Measurements from ENCODE around the gene PLA1A. TPM values are rescaled to one million over a fixed set of nuclear protein-coding genes. Genes with fewer than 3 reads are reported as not detected.

Gene PLA1A
- total RNA-seq, 2 experiments from 2014 or later, result 0.13 TPM; not detected in 1

DNA sequence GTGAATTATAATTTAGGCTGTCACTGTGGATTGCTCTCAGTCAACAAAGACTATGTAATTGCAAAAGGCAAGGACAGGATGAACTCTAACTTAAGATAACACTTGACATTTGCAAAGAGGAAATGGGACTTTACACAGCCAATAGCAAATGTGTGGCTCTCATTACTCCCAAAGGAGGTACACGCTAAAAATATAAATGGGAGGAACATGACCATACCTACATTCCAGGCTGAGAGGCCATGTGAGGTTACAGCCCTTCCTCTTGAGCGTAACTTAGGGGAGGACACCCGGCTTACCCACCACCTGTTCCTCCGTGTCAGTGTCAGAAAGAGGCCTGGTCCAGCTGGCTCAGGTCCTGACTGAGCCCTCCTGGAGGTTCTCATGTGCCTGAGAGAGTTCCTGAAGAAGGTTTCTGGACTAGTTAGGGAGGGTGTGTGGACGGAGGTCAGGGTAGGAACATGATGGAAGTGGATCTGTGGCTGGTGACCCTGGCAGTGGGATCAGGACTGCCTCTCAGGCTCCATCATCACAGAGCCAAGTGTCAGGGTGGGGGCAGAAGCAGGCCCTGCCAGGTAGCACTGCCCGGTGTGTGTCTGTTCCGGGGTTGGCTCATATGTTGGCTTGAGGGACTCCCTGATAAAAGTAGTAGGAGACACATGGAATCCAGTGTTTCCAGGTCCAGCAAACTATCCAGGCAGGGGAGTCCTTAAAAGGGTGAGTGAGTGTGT is 54.8 kb downstream of the PLA1A start:
- CTCF ChIA-PET, result interaction anchor here (1.0 kb wide), 1 partner anchor 10 kb away, joined by 3 read pairs; no protein-coding TSS in a partner anchor
- POLR2A ChIA-PET, result no interaction called here

DNA sequence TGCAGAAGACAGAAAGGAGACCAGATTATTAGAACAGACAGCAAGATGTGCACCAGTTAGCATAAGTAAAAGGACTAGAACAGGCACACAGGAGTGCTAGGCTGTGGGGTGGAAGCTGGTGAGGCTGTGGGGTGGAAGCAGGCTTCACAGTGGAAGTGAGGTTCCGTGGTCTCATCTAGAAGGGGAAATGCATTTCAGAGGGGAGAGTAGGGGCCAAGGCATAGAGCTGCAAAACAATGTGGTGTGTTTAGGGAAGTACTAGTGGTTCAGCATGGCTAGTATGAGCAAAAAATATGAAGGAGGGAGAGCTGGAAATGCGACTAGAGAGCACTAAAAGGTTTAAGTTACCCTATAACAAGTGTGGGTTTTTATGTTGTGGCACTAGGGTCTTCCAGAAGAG is 56.2 kb downstream of the PLA1A start:
- POLR2A ChIA-PET, result no interaction called here
- CTCF ChIA-PET, result no interaction called here

DNA sequence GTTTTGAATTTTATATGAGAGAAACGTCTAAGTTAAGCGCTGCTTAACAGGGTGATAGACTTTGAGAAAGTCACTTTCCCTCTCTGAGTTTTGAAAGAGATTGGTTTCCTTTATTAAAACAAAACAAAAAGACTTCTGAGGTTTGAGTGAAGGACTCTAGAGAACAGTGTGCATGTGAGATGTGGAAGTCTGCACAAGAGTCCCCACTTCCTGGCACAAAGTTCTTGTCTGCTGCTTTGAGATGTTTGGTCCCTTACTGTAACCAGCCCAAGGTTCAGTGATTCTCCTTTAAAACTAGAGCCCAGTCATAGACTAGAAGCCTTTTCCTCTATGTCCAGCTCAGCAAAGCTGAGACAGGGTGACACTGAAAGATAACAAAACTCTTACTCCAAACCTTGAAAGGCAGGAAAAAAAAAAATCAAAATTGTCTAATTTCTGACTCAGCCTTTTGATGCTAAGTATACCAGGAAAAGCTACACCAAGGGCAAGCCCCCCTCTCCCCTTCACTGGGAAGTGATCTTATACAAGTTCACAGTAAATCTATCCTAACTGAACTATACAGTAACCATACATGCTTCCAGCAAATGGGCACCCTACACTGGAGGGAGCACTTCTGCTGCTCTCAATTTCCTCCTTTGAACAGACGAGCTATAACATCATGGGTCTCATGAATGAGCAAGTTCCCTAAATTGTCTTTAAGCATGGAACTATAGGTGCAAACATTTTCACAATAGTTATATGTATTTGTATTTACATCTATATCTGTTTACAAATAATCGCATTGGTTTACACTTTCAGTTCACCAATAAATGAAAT is 60.4 kb downstream of the PLA1A start:
- POLR2A ChIA-PET, result no interaction called here
- CTCF ChIA-PET, result interaction anchor here (0.6 kb wide), 1 partner anchor 17 kb away, joined by 3 read pairs; no protein-coding TSS in a partner anchor

DNA sequence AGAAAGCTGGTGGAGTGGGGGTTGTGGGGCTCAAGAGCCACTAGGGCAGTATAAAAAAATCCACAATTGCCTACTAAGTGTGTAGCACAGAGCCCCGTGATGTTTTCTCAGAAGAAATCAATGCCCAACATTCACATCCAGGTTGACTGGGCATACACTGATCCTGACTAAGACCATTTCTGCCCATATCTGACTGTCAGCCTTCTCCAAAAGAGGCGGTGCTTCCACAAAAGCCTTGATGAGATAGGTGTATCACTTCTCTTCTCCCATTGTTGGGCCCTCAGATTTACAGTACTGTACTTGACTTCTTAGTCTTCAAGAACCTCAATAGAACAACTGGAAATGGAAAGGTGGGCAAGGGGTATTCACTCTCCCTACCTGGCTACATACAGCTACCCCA is 61.3 kb downstream of the PLA1A start:
- POLR2A ChIA-PET, result no interaction called here
- CTCF ChIA-PET, result no interaction called here

DNA sequence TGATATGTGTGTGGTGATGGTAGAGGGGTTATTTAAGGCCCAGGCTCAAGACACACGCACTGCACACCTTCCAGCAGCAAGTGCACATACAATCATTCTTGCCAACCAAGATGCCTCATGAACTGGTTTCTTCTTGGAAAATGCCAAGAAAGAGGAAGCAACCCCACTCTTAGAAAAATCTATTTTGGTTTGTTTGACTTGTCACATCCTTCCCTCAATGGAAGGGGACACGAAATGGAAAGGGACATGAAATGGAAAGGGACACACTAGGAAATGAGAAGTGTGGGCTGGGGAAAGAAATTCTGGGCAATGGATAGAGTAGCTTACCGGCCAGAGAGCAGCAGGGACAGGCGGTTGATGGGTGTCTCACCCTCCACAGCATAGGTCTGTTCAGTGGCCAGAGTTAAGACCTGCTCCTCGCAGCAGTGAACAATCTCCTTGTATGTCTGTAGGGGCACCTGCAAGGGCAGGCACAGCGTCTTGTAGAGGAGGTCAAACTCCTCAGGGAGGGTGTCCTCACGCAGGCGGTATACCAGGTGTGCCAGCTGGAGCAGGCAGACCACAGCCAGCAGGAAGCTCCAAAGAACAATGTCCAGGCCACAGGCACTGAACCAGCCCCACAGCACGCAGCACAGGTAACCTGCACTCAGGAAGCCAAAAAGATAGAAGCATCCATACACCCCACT is 62.1 kb downstream of the PLA1A start:
- ChIA-PET POLR2A (no interaction called here), CTCF (no interaction called here)

DNA sequence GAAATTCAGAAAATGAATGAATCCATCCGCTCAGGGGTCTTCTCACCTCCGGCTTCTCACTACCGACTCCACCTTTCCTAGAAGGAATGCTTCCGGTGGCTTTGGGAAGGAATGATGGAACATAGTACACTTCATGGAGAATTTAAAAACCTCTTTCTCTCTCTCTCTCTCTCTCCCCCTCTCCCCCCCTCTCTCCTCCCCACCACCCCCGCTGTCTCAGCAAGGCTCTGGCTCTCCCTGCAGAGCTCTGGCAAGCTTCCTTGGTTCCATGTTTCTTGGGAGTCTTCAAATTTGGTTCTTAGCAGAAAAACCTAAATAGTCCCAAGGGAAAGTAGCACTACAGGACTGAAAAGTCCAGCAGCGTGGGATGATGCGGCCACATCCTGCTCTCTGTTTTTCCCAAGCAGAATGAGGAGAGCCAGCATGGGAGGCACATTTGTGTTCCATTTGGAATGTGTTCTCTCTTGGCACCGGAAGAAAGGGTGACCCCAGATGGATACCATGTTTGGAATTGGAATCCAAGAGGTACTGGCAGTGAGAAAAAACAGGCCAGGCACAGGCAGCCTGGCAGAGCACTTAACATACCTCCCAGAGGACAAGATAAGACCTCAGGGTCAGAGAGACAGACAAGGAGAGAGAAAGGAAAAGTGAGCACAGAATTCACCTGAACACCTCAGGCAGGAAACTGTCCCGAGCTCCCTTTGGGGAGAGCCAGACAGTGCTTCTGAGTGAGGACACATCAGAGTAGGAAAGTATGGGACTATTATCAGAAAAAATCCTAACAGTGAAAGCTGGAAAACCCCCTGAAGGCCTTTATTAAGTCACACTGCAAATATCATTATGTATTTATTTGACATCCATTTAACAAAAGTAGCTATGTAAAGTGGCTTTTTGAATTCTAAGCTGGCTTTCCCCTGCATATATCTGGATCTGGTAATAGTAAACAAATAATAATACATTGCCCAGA is 63.1 kb downstream of the PLA1A start, which contains the start of gene POPDC2:
POPDC2 (minus strand) TSS at position 116 of the 967 bp plus-strand sequence. CDS start 166 bp downstream, outside the sequence.
- POLR2A ChIA-PET, result no interaction called here
- CTCF ChIA-PET, result interaction anchor here (0.7 kb wide), 1 partner anchor 13 kb away, joined by 3 read pairs; no protein-coding TSS in a partner anchor

DNA sequence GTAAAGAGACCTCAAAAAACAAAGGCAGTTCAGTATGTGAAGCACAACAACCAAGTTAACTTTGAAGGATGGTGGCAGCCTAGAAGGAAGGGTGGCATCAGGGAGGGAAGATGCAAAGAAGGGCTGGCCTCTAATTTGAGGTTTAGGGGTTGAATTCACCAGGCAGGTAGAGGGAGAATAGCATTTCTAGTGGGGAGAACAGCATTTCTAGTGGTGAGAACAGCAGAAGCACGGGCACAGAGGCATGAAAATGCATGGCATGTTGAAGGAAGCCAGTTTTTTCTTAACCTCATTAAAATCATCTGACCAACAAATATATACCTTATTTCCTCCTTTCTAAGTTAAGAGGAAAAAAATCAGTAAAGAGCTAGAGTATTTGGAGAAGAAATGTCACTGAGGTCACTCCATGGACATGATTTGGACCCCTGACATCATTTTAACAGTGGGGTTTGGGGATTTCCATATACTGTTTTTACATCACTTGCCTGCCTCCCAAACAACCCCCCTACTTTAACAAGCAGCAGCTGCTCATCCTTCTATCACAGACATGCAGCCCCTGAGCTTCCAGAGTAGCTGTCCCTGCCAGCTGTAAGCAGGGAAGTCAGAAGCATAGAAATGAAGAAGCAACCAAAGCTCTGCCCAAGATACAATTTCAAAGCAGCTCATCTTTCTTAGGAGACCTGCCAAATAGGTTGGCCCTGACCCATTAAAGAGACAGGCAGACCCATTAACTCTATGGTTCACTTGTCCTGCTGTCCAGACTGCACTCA is 65.1 kb downstream of the PLA1A start:
- ChIA-PET CTCF (interaction anchor here (1.0 kb wide), 1 partner anchor 11 kb away, joined by 3 read pairs; no protein-coding TSS in a partner anchor), POLR2A (interaction anchor here (1.5 kb wide), 1 partner anchor 10 kb away, joined by 3 read pairs; no protein-coding TSS in a partner anchor)

DNA sequence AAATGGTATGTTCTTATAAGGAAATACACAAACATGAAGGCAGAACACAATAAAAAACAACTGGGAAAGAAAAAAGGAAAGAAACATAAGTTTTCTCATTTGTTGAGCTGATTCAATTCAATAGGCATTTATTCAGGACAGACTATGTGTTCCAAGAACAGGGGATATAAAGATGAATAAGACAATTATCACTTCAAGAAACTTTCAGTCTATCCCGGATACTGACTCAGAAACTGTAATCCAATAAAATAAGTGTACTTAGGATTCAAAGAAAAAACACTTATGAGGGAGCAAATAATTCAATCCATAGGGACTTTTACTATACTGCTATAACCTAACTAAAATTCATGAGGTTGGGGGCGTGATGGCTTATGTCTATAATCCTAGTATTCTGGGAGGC is 66.2 kb downstream of the PLA1A start:
- POLR2A ChIA-PET, result interaction anchor here (1.5 kb wide), 1 partner anchor 9 kb away, joined by 3 read pairs; no protein-coding TSS in a partner anchor

DNA sequence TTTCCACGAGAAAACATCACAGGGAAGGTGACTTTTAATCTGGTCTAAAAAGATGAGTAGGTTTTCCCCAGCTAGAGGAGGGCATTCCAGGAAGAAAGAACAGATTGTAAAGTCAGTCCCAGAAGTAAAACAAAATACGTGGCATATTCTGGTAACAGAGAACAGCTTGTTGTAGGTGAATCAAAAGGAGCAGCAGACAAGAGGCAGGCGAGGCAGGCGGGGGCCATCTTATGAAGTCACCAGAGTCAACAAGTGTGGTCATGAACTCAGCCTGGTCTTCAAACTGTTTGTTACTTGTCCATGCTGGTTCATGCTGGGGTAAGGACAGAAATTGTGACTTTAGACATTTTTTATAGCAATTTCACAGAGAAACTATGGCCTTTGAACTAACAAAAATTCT is 66.7 kb downstream of the PLA1A start:
- ChIA-PET POLR2A (no interaction called here), CTCF (no interaction called here)

More for the DNA sequence above, 66.2 kb downstream of the PLA1A start:
- CTCF ChIA-PET, result no interaction called here

DNA sequence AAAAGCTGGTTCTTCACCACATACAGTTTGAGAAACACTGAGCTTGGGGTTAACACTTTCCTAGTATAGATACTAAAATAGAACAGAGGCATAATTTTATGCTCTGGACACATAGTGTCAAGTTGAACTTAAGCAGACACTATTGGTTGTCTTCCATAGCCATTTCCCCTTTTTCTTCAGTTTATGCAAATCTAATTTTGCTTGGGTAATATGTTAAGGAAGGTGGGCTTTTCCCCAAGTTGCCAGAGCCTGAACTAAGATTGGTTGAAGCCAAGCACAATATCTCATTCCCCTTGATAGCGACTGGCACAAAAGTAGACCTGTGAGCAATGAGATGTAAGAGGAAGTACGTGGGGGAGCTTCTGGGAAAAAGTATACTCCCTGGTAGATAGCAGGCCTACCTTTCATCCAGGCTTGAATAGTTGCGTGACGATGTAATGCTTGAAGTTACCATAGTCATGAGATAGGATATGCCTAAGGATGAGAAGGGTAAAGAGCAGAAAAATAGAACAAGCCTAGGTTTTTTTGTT is 67.2 kb downstream of the PLA1A start:
- CTCF ChIA-PET, result no interaction called here
- POLR2A ChIA-PET, result no interaction called here

DNA sequence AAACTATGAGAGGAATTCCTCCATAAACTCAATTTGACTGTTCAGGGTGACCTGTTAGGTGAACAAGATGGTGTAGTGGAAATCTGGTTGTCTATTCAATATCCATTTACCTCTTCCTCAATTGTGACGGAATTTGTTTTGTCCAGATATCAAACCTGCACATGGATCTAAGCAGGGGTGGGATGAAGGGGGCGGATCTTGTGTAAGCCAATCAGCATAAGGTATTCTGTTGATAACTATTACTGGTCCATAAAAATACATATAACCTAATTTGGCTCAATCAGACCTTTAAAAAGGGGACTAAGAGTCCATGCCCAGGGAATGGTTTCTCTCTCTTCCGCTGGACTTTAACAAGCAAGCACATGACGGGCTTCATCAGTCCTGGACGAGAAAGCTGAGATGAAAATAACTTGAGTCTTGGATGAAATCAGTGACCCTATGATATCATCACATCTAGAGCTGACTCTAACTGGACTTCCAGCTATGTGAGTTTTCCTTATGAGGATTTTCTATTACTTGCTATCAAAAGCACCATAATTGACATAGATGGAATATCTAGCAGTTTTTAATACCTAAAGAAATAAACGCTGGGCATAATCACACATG is 68.4 kb downstream of the PLA1A start:
- CTCF ChIA-PET, result no interaction called here
- POLR2A ChIA-PET, result interaction anchor here (0.6 kb wide), 1 partner anchor 85 kb away, joined by 3 read pairs; no protein-coding TSS in a partner anchor

DNA sequence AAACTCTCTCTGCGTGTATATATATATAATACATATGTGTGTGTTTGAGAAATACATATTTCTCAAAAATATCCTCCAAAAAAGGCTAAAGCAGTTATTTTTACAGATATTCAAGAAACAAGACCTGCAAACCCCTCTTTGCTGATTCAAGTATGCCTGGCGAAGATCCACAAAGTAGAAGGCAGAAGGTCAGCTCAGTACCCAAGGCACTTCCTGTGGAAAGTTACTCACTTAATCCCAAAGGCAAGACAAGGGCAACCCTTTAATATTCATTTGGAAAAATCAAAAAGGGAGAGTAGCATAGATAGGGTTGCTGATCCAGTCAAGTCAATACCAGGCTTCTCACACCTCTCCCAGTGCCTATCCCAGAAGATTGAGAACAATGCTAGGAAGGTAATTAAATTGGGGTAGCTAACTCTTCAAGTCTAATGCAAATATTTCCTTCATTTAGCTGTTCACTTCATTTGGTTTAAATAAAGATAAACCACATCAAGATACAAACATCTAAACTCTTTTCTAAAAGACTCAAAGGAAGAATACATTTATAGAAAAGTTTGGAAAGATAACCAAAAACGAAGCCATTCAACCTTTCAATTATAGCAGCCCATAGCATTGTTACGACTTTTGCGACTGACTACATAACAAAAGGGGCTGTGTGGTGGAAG is 72.4 kb downstream of the PLA1A start:
- CTCF ChIA-PET, result interaction anchor here (1.1 kb wide), 1 partner anchor 89 kb away, joined by 3 read pairs; no protein-coding TSS in a partner anchor
- POLR2A ChIA-PET, result no interaction called here

DNA sequence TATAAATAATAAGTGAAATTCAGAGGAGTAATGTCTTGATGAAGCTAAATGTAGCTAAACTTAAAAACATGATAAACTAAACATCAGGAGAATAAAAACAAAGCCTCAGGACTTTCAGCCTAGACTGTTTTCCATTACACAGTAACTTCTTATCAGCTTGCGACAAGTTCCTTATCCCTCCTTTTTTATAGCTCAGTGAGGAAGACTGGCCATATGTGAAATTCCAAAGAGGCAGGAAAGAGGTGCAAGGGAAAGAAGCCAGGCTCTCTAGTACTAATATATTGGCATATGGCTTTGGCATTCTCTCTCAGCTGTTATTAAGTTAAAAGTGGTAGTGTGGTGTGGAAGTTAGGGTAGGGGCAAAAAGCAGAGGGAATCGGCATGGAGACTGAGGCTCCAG is 75.1 kb downstream of the PLA1A start:
- ChIA-PET CTCF (no interaction called here), POLR2A (interaction anchor here (0.8 to 1.0 kb wide), 3 partner anchors 10 to 174 kb away, joined by 3 read pairs; partner anchors contain the start of gene CD80)

DNA sequence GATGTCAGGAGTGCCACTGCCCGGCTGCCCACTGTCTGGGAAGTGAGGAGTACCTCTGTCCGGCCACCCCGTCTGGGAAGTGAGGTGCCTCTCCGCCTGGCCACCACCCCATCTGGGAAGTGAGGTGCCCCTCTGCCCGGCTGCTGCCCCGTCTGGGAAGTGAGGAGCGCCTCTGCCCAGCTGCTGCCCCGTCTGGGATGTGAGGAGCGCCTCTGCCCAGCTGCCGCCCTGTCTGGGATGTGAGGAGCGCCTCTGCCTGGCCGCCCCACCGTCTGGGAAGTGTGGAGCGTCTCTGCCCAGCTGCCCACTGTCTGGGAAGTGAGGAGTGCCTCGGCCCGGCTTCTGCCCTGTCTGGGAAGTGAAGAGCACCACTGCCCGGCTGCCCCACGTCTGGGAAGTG is 76.2 kb downstream of the PLA1A start:
- POLR2A ChIA-PET, result no interaction called here
- CTCF ChIA-PET, result no interaction called here

DNA sequence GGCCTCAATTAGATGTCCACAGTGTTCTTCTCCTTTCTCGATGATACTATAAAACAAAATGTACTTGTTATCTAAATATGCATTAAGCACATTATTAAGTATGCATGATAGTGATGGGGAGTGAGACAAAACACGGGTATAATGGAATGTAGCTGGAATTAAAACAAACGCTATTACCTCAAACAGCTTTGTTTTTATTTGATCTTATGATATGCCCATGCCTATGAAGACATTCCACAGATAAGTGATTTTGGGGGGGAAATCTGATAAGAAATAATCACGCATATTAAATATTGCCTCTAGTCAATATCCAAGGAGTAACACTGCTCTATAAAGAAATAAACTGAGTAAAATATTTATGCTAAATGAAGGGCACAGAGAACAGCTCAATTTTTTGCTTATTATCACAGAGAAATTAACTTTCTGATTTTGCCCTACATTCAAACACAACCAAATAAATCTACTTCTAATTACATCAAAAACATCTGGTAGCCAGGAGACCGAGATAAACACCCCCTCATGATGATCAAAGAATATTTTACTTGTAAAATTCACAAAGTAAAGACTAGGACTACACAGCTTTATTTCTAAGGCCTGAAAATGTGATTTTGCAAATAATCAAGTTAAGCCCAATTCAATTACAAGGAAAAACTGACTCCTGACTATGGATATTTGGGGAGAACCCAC is 77.6 kb downstream of the PLA1A start:
- CTCF ChIA-PET, result interaction anchor here (0.7 to 0.9 kb wide), 2 partner anchors 17 to 793 kb away, joined by 3 read pairs; no protein-coding TSS in a partner anchor
- POLR2A ChIA-PET, result interaction anchor here (0.7 to 1.3 kb wide), 2 partner anchors 177 to 228 kb away, joined by 5 to 11 read pairs; partner anchors contain the start of gene TIMMDC1

DNA sequence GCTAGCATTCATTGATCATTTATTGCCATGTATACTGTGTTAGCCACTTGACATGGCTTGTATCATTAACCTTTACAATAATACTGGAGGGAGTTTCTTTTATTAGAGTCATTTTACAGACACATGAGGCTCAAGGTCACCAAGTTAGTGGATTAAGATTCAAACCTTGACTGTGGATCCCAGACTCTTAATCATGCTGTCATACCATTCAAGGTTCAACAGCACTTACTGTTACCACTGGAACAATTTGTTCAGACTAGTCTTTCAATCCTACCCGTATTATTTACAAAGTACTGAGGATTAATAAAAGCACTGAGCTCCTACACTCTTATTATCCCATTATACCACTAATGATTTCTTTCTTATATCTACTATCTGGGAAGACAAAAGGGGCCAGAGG is 78.3 kb downstream of the PLA1A start:
- CTCF ChIA-PET, result no interaction called here
- POLR2A ChIA-PET, result interaction anchor here (0.9 to 1.3 kb wide), 3 partner anchors 175 to 178 kb away, joined by 3 to 11 read pairs (median 4); partner anchors contain the start of gene TIMMDC1
